OCI-M2 (cell line): ENCODE data around the gene TNFRSF17.
"Not testable (repeated sequence)": the region's sequence is repeated elsewhere in the genome, so short reads cannot be mapped to it uniquely, and the experiment has no call there.

Experiments
- DNase-seq: peaks from one replicate; lab custom pipeline; 2025; ENCODE audit not compliant: unreplicated experiment; lab: John Stamatoyannopoulos, UW

The TNFRSF17 gene

GRCh38 chr16:11970292-11970691, 5.3 kb downstream of the TNFRSF17 start:
- not testable (repeated sequence) for DNase-seq

GRCh38 chr16:11972128-11972527, 7.1 kb downstream of the TNFRSF17 start:
- DNase-seq = no peak

- DNase-seq = no peak
Measured at GRCh38 chr16:11973070-11973469, 8.1 kb downstream of the TNFRSF17 start.

GRCh38 chr16:11976850-11977375, 11.9 kb downstream of the TNFRSF17 start:
- DNase-seq = no peak

- DNase-seq = no peak
Measured at GRCh38 chr16:11977376-11978041, 12.5 kb downstream of the TNFRSF17 start.

GRCh38 chr16:11978080-11978479, 13.1 kb downstream of the TNFRSF17 start:
- DNase-seq = no peak

GRCh38 chr16:11979013-11979672, 14.1 kb downstream of the TNFRSF17 start:
- no peak for DNase-seq

- no peak for DNase-seq
Measured at GRCh38 chr16:11980136-11980844, 15.3 kb downstream of the TNFRSF17 start.

GRCh38 chr16:11985250-11985649, 20.2 kb downstream of the TNFRSF17 start:
- DNase-seq = no peak

GRCh38 chr16:11986521-11987057, 21.6 kb downstream of the TNFRSF17 start:
- DNase-seq = no peak

- no peak for DNase-seq
Measured at GRCh38 chr16:11988258-11988978, 23.4 kb downstream of the TNFRSF17 start.

- no peak for DNase-seq
Measured at GRCh38 chr16:11990702-11991390, 25.8 kb downstream of the TNFRSF17 start.

- no peak for DNase-seq
Measured at GRCh38 chr16:11992008-11992584, 27.1 kb downstream of the TNFRSF17 start.

- no peak for DNase-seq
Measured at GRCh38 chr16:11992586-11993524, 27.8 kb downstream of the TNFRSF17 start.

GRCh38 chr16:11994143-11995119, 29.4 kb downstream of the TNFRSF17 start:
- no peak for DNase-seq

- DNase-seq = no peak
Measured at GRCh38 chr16:11996433-11997330, 31.7 kb downstream of the TNFRSF17 start.

GRCh38 chr16:12000032-12000431, 35.0 kb downstream of the TNFRSF17 start:
- no peak for DNase-seq
